ENCODE data around the gene PCDH9.

DNA sequence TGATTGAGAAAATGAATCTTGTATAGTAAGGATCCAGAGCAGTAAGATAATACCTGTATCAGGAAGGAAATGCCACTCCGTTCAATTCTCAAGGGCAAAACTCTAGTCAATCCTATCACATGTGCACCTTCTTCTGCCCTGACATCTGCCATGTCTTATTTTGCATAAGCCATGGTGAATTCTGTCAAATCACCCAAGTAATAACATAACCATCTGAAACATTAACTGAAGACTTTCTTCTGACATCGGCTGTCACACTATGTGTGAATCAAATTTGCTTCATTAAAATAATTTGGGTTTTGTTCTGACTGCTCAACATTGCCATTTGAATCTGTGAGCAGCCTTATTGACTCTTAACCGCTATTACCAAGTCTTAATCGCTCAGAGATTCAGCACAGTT is 91.2 kb downstream of the PCDH9 start:
- TF ChIP-seq EZH2 (IDR thresholded peaks at IDR 0.05; ENCODE audit: insufficient read depth, poor library complexity, severe bottlenecking) (no peak), EZH2phosphoT487 (IDR thresholded peaks at IDR 0.05; ENCODE audit: insufficient read depth, low read depth) (no peak)
